SU-DHL-6 (cell line): ENCODE results near the gene TBC1D21.

Experiments used
- CTCF ChIP-seq: fragments of 200-600 bp; sonication (generic); IDR thresholded peaks from one replicate; pipeline ENCODE4 v1.5.1; 2017; ENCODE audit warnings: antibody characterized with exemption, mild to moderate bottlenecking, low read length, moderate library complexity; ENCODE audit not compliant: insufficient read depth, poor library complexity, severe bottlenecking
- EZH2phosphoT487 ChIP-seq: fragments of 200-600 bp; sonication (generic), shearing (Covaris generic); conservative IDR thresholded peaks from 2 replicates; pipeline ENCODE4 v1.6.1; 2018; ENCODE audit warnings: mild to moderate bottlenecking, antibody characterized with exemption, low read length, moderate library complexity, mixed read lengths

DNA sequence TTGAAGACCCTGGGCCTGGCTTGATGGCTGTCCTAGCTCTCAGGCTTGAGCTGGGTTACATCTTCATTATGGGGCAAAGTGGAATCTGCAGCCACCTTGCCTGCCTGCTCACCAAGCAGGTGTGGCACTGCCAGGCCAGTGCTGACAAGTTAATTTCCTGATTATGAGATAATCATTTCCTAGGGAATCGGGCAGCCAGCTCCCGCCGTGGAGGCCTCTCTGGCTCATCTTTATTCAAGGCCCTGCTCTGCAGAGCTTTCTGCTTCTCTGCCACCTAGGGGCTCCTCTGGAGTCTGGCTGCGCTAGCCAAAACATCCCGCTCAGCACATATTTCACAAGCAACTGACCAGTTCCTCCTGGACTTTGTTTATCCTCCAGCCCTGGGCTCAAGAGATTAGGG is 62.8 kb downstream of the TBC1D21 start:
- TF ChIP-seq CTCF (no peak), EZH2phosphoT487 (no peak)
